Activated naive CD8-positive, alpha-beta T cell (primary cell): Measurements from ENCODE around the gene MS4A10.

Source experiments
- H3K27ac Mint-ChIP-seq: one replicate; pipeline ENCODE4 v1.8.0; 2021; ENCODE audit warnings: mixed read lengths
- H3K27me3 Mint-ChIP-seq: one replicate; pipeline ENCODE4 v1.8.0; 2021; ENCODE audit warnings: mixed read lengths
- H3K36me3 Mint-ChIP-seq: one replicate; pipeline ENCODE4 v1.8.0; 2021; ENCODE audit warnings: mixed read lengths
- H3K4me1 Mint-ChIP-seq: one replicate; pipeline ENCODE4 v1.8.0; 2021; ENCODE audit warnings: low read depth, mixed read lengths
- H3K4me3 Mint-ChIP-seq: one replicate; pipeline ENCODE4 v1.8.0; 2021; ENCODE audit warnings: mild to moderate bottlenecking, mixed read lengths
- H3K9me3 Mint-ChIP-seq: one replicate; pipeline ENCODE4 v1.8.0; 2021; ENCODE audit warnings: low read depth, mixed read lengths

Gene MS4A10

DNA sequence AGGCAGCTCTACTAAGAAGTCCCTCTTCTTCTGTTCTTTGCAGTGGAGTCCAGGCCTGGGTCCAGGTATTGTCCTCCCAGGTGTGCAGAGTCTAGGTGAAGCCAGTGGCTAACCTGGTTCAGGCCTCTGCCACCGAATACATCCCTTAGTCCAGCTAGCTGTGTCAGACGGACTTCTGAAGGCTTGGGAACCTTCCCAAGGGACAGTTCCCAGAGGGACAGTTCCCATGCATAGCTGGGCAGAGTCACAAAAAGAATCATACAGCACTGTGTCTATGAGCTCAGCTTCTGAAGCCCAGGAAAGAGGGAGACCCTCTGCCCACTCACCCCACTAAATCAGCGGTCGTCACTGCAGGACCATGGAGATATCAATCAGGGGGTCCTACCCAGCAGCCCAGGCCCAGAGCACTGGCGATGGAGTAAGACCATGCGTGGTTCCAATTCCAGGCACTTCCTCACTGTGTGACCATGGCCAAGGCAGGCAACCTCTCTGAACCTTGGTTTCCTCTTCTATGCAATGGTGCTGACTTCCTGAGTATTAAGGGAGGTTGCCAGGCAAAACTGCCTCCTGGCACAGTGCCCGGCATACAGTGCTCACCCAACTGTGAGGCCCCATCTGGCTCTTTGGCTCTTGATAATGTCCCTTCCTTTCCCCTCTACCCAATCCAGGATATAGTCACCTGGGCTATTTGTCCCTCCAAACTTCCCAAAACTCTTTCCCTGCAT, 3.4 kb downstream of the MS4A10 start:
- no peaks in the 10 kb centered on the region for H3K36me3 Mint-ChIP-seq
- no peak overlapping the region for H3K4me3 Mint-ChIP-seq
- no peaks in the 10 kb centered on the region for H3K27me3 Mint-ChIP-seq
- H3K27ac Mint-ChIP-seq: no peak overlapping the region
- H3K9me3 Mint-ChIP-seq: no peaks in the 10 kb centered on the region
- H3K4me1 Mint-ChIP-seq: no peaks in the 10 kb centered on the region

- Mint-ChIP-seq H3K4me3 (no peak overlapping the region), H3K27ac (no peak overlapping the region), H3K27me3 (no peaks in the 10 kb centered on the region), H3K4me1 (no peaks in the 10 kb centered on the region), H3K36me3 (no peaks in the 10 kb centered on the region), H3K9me3 (no peaks in the 10 kb centered on the region)
These were observed 5.6 kb downstream of the MS4A10 start for GRCh38 chr11:60790726-60791125.

DNA sequence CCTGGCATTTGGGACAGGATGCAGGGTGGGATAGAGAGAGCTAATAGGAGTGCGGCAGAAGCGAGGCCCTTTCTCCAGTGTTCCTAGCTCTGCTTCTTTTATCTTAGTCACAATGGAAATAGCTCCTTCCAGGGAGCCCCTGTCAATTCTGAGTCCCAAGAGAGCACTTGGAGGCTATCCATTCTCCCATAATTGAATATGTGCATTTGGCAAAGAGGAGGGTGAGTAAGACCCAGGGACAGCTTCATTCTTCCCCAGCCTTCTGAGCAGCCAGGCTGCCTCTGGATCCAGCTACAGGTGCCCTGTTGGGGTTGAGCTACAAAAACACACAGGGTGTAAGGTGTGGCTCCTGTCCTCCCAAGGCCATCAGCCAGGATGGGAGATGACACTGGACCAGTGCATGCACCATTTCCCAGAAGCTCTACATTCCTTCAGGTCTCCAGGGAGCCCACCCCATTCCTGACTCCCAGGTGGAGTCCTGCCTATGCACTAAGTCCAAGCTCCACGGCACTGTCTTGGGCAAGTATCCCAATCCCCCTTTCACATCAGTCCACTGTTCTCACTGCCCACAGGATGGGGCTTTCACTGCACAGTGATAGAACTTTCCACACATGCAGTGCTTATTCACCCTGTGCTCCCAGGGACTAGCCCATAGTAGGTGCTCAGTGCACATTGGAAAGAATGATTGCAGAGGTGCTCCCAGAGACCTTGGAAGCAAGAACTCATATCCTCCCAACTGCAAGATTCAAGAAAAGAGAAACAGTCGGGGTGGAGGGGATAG, 6.2 kb downstream of the MS4A10 start:
- H3K4me1 Mint-ChIP-seq: no peaks in the 10 kb centered on the region
- no peaks in the 10 kb centered on the region for H3K27me3 Mint-ChIP-seq
- H3K9me3 Mint-ChIP-seq: no peaks in the 10 kb centered on the region
- H3K27ac Mint-ChIP-seq: no peak overlapping the region
- no peaks in the 10 kb centered on the region for H3K36me3 Mint-ChIP-seq
- H3K4me3 Mint-ChIP-seq: no peak overlapping the region

GRCh38 chr11:60792521-60792920, 7.4 kb downstream of the MS4A10 start:
- no peaks in the 10 kb centered on the region for H3K4me1 Mint-ChIP-seq
- H3K27me3 Mint-ChIP-seq: no peaks in the 10 kb centered on the region
- H3K9me3 Mint-ChIP-seq: no peaks in the 10 kb centered on the region
- no peak overlapping the region for H3K27ac Mint-ChIP-seq
- no peaks in the 10 kb centered on the region for H3K36me3 Mint-ChIP-seq
- no peak overlapping the region for H3K4me3 Mint-ChIP-seq

- no peak overlapping the region for H3K27ac Mint-ChIP-seq
These were observed 10.2 kb downstream of the MS4A10 start for GRCh38 chr11:60795291-60795690.

DNA sequence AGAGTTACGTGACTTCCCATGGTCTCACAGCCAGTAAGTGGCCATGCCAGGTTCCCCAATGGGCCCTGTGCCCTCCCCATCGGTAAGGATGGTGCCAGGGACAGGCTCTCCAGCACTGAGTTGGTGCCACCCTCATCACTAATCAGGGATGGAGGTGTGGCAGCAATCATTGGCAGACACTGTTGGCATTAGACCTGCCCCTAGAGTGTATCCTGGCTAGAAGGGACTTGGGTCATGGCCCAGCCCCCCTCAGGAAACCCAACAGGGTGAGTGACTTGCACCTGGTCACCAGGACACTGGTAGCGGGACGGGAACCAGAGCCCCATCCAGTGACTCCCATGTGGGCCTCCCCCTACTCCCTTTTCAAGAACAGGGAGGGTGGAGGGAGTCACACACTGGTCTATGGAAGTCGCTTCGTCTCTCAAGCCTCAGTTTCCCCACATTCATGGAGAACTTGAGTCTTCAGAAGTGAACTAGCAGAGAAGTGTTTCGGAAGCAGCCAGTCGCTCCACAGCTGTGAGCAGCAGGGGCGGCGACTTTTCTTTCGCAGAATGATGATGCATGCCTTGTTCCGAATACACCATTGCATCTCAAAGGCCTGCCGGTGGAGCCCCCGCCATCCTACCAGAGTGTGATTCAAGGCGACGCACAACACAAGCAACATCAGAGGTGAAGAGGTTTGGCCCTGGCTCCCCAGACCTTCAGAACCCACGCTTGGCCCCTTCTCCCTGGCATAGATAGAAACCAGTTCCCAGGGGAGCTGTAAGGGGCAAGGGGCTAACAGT, 12.9 kb downstream of the MS4A10 start:
- Mint-ChIP-seq H3K9me3 (no peaks in the 10 kb centered on the region), H3K27me3 (peaks cover 4% of the 10 kb centered on the region), H3K4me1 (no peaks in the 10 kb centered on the region), H3K36me3 (no peaks in the 10 kb centered on the region), H3K4me3 (no peak overlapping the region), H3K27ac (no peak overlapping the region)

More at GRCh38 chr11:60795291-60795690, 10.2 kb downstream of the MS4A10 start:
- no peaks in the 10 kb centered on the region for H3K36me3 Mint-ChIP-seq
- H3K4me1 Mint-ChIP-seq: no peaks in the 10 kb centered on the region
- H3K9me3 Mint-ChIP-seq: no peaks in the 10 kb centered on the region
- H3K27me3 Mint-ChIP-seq: peaks cover 1% of the 10 kb centered on the region
- no peak overlapping the region for H3K4me3 Mint-ChIP-seq

GRCh38 chr11:60798631-60799030, 13.5 kb downstream of the MS4A10 start:
- Mint-ChIP-seq H3K4me1 (no peaks in the 10 kb centered on the region), H3K4me3 (no peak overlapping the region), H3K27ac (no peak overlapping the region), H3K27me3 (peaks cover 4% of the 10 kb centered on the region), H3K36me3 (no peaks in the 10 kb centered on the region), H3K9me3 (no peaks in the 10 kb centered on the region)

DNA sequence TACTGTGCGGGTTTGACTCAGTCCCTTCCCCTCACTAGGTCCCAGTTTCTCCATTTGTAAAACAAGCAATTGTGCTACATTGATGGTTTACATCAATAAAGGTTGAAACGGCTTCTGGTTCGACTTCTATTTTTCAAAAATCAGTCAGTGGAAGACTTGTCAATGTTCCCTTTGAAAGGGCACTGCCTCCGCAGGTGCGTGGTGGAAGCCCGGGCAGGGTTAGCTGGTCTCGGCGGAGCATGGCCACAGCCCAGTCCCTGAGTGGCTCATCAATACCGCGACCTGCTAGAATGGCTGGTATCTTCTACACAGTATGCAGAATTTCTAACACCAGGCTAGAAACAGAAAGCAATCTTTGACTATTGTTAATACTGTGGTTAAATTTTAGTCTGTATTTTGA, 16.1 kb downstream of the MS4A10 start:
- H3K4me1 Mint-ChIP-seq: no peaks in the 10 kb centered on the region
- H3K9me3 Mint-ChIP-seq: no peaks in the 10 kb centered on the region
- no peak overlapping the region for H3K27ac Mint-ChIP-seq
- H3K4me3 Mint-ChIP-seq: no peak overlapping the region
- peaks cover 4% of the 10 kb centered on the region for H3K27me3 Mint-ChIP-seq
- no peaks in the 10 kb centered on the region for H3K36me3 Mint-ChIP-seq

DNA sequence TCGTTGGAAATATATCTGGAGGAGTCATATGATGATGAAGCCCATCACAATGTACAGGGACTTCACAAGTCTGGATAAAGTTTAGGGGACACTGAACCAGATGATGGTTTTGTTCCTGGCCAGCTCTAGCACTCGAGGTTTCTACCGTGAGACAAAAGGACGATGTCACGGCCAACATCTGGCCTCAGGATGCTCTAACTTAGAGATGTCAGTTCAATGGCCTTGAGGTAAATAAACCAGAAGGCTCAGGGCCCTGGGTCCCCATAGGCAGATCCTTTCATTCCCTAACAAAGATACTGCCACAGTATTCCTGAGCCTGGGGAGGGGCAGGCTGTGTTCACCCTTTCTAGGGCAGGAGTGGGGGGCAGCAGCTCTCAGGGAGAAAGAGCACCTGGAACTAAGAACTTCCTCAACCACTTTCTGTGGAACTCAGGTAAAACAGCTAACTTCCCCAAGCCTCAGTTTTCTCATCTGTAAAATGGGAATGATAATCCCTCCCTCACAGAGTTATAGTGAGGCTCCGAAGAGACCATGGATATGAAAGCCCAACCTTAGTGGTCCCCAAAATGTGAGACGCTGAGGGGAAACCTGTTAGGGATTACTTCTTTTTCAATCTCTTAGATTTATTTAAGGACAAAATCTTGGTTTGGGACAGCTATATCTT, 18.3 kb downstream of the MS4A10 start:
- H3K9me3 Mint-ChIP-seq: no peaks in the 10 kb centered on the region
- H3K4me3 Mint-ChIP-seq: no peak overlapping the region
- H3K27ac Mint-ChIP-seq: no peak overlapping the region
- peaks cover 4% of the 10 kb centered on the region for H3K27me3 Mint-ChIP-seq
- H3K36me3 Mint-ChIP-seq: no peaks in the 10 kb centered on the region
- H3K4me1 Mint-ChIP-seq: no peaks in the 10 kb centered on the region

- Mint-ChIP-seq H3K4me3 (no peak overlapping the region), H3K9me3 (no peaks in the 10 kb centered on the region), H3K27me3 (no peaks in the 10 kb centered on the region), H3K4me1 (no peaks in the 10 kb centered on the region), H3K36me3 (no peaks in the 10 kb centered on the region), H3K27ac (no peak overlapping the region)
These were observed 24.1 kb downstream of the MS4A10 start for GRCh38 chr11:60809249-60809648.

DNA sequence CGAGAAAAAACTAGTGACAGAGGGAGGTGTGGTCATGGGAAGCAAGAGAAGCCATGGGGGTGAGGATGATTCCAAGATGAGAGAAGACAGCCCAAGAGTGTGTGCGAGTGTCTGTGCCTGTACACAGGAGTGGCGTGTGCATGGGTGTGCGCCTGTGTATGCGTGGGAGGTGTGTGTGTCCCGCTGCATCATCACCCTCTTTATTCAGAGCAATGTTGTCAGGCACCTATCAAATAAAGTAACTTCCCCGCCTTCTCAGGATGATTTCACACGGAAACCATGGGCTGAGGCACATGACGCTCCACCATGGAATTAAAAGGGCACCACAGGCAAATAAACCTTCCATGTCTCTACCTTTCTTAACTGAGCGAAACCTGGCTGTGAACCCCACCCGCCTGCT, 24.6 kb downstream of the MS4A10 start:
- no peaks in the 10 kb centered on the region for H3K4me1 Mint-ChIP-seq
- no peaks in the 10 kb centered on the region for H3K9me3 Mint-ChIP-seq
- no peaks in the 10 kb centered on the region for H3K36me3 Mint-ChIP-seq
- H3K27ac Mint-ChIP-seq: no peak overlapping the region
- no peak overlapping the region for H3K4me3 Mint-ChIP-seq
- H3K27me3 Mint-ChIP-seq: no peaks in the 10 kb centered on the region

GRCh38 chr11:60810151-60810550, 25.0 kb downstream of the MS4A10 start:
- Mint-ChIP-seq H3K4me1 (no peaks in the 10 kb centered on the region), H3K4me3 (no peak overlapping the region), H3K27ac (no peak overlapping the region), H3K36me3 (no peaks in the 10 kb centered on the region), H3K27me3 (no peaks in the 10 kb centered on the region), H3K9me3 (no peaks in the 10 kb centered on the region)

DNA sequence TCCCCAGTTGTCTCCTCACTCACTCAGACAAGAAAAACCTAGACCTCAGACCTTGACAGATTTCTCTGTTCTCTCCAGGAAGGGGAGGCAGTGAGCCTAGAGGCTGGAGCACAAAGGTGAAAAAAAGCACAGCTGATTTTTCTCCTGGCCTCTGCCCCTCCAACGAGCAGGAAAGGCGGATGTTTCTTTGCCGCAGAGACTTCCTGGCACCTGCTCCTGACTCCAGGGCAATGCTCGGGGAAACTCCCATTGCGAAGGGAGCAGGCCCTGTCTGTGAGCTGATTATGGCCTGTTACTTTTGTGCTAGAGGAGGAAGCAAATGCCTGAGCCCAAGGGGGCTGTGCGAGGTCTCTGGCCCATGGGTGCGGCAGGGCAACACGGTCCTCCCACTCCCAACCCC, 25.4 kb downstream of the MS4A10 start:
- Mint-ChIP-seq H3K4me3 (no peak overlapping the region), H3K36me3 (no peaks in the 10 kb centered on the region), H3K27ac (no peak overlapping the region), H3K27me3 (no peaks in the 10 kb centered on the region), H3K9me3 (no peaks in the 10 kb centered on the region), H3K4me1 (no peaks in the 10 kb centered on the region)

DNA sequence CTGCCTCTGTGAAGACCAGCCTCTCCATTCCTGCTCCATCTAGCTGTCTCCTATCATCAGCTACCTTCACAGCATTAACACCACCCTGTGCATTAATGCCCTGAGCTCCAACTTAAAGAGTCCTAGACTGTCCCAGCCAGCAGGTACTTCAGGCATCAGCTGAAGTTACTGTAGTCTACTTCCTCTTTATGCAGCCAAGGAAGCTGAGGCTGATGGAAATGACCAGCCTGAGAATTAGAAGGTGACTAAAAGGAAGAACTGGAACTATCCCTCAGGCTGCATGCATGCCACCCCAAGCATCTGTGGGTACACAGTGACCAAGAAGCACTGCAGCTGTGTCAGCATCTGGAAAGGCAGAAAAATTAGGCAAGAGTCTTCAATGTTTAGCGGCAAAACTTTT, 28.2 kb downstream of the MS4A10 start:
- H3K9me3 Mint-ChIP-seq: no peaks in the 10 kb centered on the region
- H3K27me3 Mint-ChIP-seq: peaks cover 2% of the 10 kb centered on the region
- H3K4me1 Mint-ChIP-seq: no peaks in the 10 kb centered on the region
- no peak overlapping the region for H3K27ac Mint-ChIP-seq
- no peak overlapping the region for H3K4me3 Mint-ChIP-seq
- H3K36me3 Mint-ChIP-seq: peaks cover 6% of the 10 kb centered on the region

GRCh38 chr11:60814112-60814511, 29.0 kb downstream of the MS4A10 start:
- no peaks in the 10 kb centered on the region for H3K9me3 Mint-ChIP-seq
- H3K4me1 Mint-ChIP-seq: no peaks in the 10 kb centered on the region
- no peak overlapping the region for H3K4me3 Mint-ChIP-seq
- H3K27me3 Mint-ChIP-seq: peaks cover 2% of the 10 kb centered on the region
- H3K27ac Mint-ChIP-seq: no peak overlapping the region
- H3K36me3 Mint-ChIP-seq: peaks cover 6% of the 10 kb centered on the region
